K562 (cell line): ENCODE measurements around the gene PUDP. TPM values are rescaled to one million over a fixed set of nuclear protein-coding genes. Genes with fewer than 3 reads are reported as not detected.
A peak's percentile ranks its signal among the peaks of the same experiment; 100 is the strongest.

Experiments used
- ATAC-seq: fragments of 200-7000 bp; cut with Tn5 transposase; 3 replicates; pipeline ENCODE4 v1.9.1; 2020; ENCODE audit warnings: moderate library complexity
- BruUV-seq: library from RNA; stranded (reverse); fragments of 400-500 nt; replicated peaks from 2 replicates; lab custom pipeline; 2021; lab: Mats Ljungman, UMichigan
- CTCF ChIA-PET: fragments of 300-600 bp; formaldehyde crosslinking; extraction: SDS; loops from one replicate; lab custom pipeline; 2021; ENCODE audit warnings: low intra/inter-chr PET ratio; lab: Yijun Ruan, JAX
- POLR2A ChIA-PET: fragments of 300-600, 350-650 bp; sonication (Branson Sonifier 250); formaldehyde crosslinking; extraction: SDS; loops from one replicate; lab custom pipeline; 2021; ENCODE audit warnings: antibody characterized with exemption, inconsistent platforms; lab: Yijun Ruan, JAX
- DNase-seq, 4 experiments: peaks; one replicate each; pipeline versions ENCODE4 v3.0.0 to v3.0.0-alpha.2; 2011 to 2018; ENCODE audit warnings: low spot score in 3 of 4, mixed read lengths in 3 of 4; ENCODE audit errors: extremely low read depth in 1 of 4
- FAIRE-seq: peaks from 2 replicates; lab custom pipeline; 2011; peaks lifted over from hg19 to GRCh38; lab: Jason Lieb, UNC
- H2AFZ ChIP-seq: 2 replicates; pipeline ENCODE4 v1.6.0; 2011; ENCODE audit warnings: low read depth, low read length, control low read depth, inconsistent platforms
- H3K27ac ChIP-seq: fragments of 200-600 bp; 3 replicates; pipeline ENCODE4 v1.8.0; 2011; ENCODE audit warnings: low read depth, mild to moderate bottlenecking, control low read depth, inconsistent platforms, low read length, moderate library complexity, mixed read lengths; ENCODE audit errors: extremely low read depth
- H3K27me3 ChIP-seq, 2 experiments: fragments of 300-600 bp in 1 of 2; 2 replicates in 1 of 2; 3 replicates in 1 of 2; pipeline versions ENCODE4 v1.6.0 to v1.8.0; 2011; ENCODE audit warnings: inconsistent platforms in 2 of 2, low read length in 2 of 2, mild to moderate bottlenecking in 1 of 2, mixed read lengths in 1 of 2, moderate library complexity in 1 of 2; ENCODE audit not compliant: control insufficient read depth in 2 of 2, insufficient read depth in 2 of 2
- H3K36me3 ChIP-seq: fragments of 300-600 bp; 3 replicates; pipeline ENCODE4 v1.8.0; 2011; ENCODE audit warnings: mild to moderate bottlenecking, low read length, inconsistent platforms; ENCODE audit not compliant: control insufficient read depth, insufficient read depth
- H3K4me1 ChIP-seq, 2 experiments: fragments of 200-600 bp in 1 of 2; replicated peaks in 1 of 2; 2 replicates in 1 of 2; 3 replicates in 1 of 2; pipeline versions ENCODE4 v1.5.1 to v1.8.0; 2011; ENCODE audit warnings: inconsistent platforms in 2 of 2, low read length in 2 of 2, mild to moderate bottlenecking in 1 of 2, mixed read lengths in 1 of 2, moderate library complexity in 1 of 2; ENCODE audit not compliant: control insufficient read depth in 2 of 2, insufficient read depth in 2 of 2
- H3K4me2 ChIP-seq: 2 replicates; pipeline ENCODE4 v1.6.1; 2011; ENCODE audit warnings: low read length, control low read depth, inconsistent platforms, mixed read lengths; ENCODE audit not compliant: insufficient read depth
- H3K4me3 ChIP-seq: fragments of 200-600 bp; sonication (generic), shearing (Covaris generic); 2 replicates; pipeline ENCODE4 v1.5.1; 2016; ENCODE audit warnings: control low read depth, inconsistent platforms
- H3K79me2 ChIP-seq: fragments of 200-600 bp; 3 replicates; pipeline ENCODE4 v1.8.0; 2011; ENCODE audit warnings: low read length, inconsistent platforms; ENCODE audit not compliant: control insufficient read depth, insufficient read depth
- H3K9ac ChIP-seq, 2 experiments: 2 replicates each; pipeline versions ENCODE4 v1.6.0 to v1.6.1; 2011; ENCODE audit warnings: low read depth in 2 of 2, low read length in 2 of 2, control low read depth in 1 of 2, inconsistent platforms in 1 of 2, mild to moderate bottlenecking in 1 of 2, mixed read lengths in 1 of 2; ENCODE audit not compliant: insufficient read depth in 1 of 2
- H3K9me1 ChIP-seq: one replicate; pipeline ENCODE4 v1.6.0; 2011; ENCODE audit warnings: inconsistent platforms, mild to moderate bottlenecking, low read length, moderate library complexity; ENCODE audit not compliant: control insufficient read depth, insufficient read depth
- H3K9me3 ChIP-seq: replicated peaks from 2 replicates; pipeline ENCODE4 v1.5.1; 2011; ENCODE audit warnings: low read depth, low read length, inconsistent platforms; ENCODE audit not compliant: control insufficient read depth, insufficient read depth
- H4K20me1 ChIP-seq: replicated peaks from 2 replicates; pipeline ENCODE4 v1.6.1; 2011; ENCODE audit warnings: low read length, inconsistent platforms, mixed read lengths; ENCODE audit not compliant: control insufficient read depth, insufficient read depth
- LCOR ChIP-seq: sonication (generic); formaldehyde crosslinking; IDR thresholded peaks from 2 replicates; pipeline ENCODE4 v1.8.0; 2022; ENCODE audit warnings: mild to moderate bottlenecking, missing genetic modification reagents
- MAX ChIP-seq: sonication (generic); formaldehyde crosslinking; IDR thresholded peaks from 2 replicates; pipeline ENCODE4 v1.9.0; 2022; ENCODE audit warnings: mild to moderate bottlenecking, missing genetic modification reagents
- TFAP4 ChIP-seq: sonication (generic); formaldehyde crosslinking; IDR thresholded peaks from 2 replicates; pipeline ENCODE4 v1.8.0; 2022; ENCODE audit warnings: missing genetic modification reagents, mild to moderate bottlenecking, moderate library complexity, borderline replicate concordance
- TSC22D4 ChIP-seq: fragments of 450-650 bp; IDR thresholded peaks from 2 replicates; pipeline ENCODE4 v1.6.1; 2016; ENCODE audit warnings: missing genetic modification characterization, missing biosample characterization, control low read depth
- ZSCAN32 ChIP-seq: fragments of 450-650 bp; formaldehyde crosslinking; IDR thresholded peaks from 2 replicates; pipeline ENCODE4 v1.4.0; 2020; ENCODE audit warnings: mild to moderate bottlenecking, moderate library complexity
- WGBS: fragments of 100-300 bp; shearing (Covaris generic); methylation state at CpG from one replicate; pipeline ENCODE4 v1.1.6; 2016; ENCODE audit warnings: low coverage, mixed read lengths; ENCODE audit not compliant: insufficient coverage; ENCODE audit errors: missing lambda C conversion rate; 5-methylcytosine and 5-hydroxymethylcytosine counted together
- in situ Hi-C: fragments of 300-500 bp; cut with MboI; formaldehyde crosslinking; loops from 4 replicates; pipeline ENCODE4 v1.15.0; 2018; ENCODE audit warnings: inconsistent platforms, mixed read lengths
- intact Hi-C: fragments of 100-400 bp; cut with micrococcal nuclease; formaldehyde crosslinking; loops from 2 replicates; pipeline ENCODE4 v1.14.2; 2022
- polyA plus RNA-seq, 8 experiments: library from polyadenylated mRNA; depleted of rRNA in 4 of 8; stranded (reverse) in 5 of 8; unstranded in 3 of 8; fragments of >200 nt; fragmentation: Nextera tagmentation in 2 of 8; fragmentation: Illumina TruSeq in 1 of 8; extraction: Ambion mirVana in 2 of 8; extraction: Trizol in 1 of 8; gene quantifications; 2 replicates each; pipeline versions ENCODE4 v1.2.1 to v1.2.3, GENCODE V29; 2011 to 2014; ENCODE audit warnings: inconsistent platforms in 1 of 8, missing spikeins in 1 of 8
- total RNA-seq, 7 experiments: library from RNA; depleted of rRNA in 6 of 7; stranded (reverse); fragments of >200 nt in 6 of 7; fragmentation: Illumina TruSeq in 2 of 7; extraction: Trizol in 2 of 7; gene quantifications; 2 replicates each; pipeline versions ENCODE4 v1.2.1 to v1.2.3, GENCODE V29; 2011 to 2021; ENCODE audit warnings: low replicate concordance in 1 of 7

Gene PUDP
- total and polyA plus RNA-seq, 9 of the 15 experiments (the other 6 are each of a cell fraction or from before 2014, with no cell fraction given): 13.6 to 63.0 (median 29.2) TPM

GRCh38 chrX:7083468-7084396, 64.2 kb downstream of the PUDP start:
- 85% methylated on average over 15 of the region's 21 CpGs for WGBS
- ATAC-seq (no peak), DNase-seq (peak in 1 of 4 experiments; percentile 5), FAIRE-seq (no peak)
- H3K9ac ChIP-seq: no peak overlapping the region
- BruUV-seq: no TSS peak
- no peak overlapping the region for H3K27ac ChIP-seq
- no peak overlapping the region for H2AFZ ChIP-seq
- H3K9me1 ChIP-seq: no peaks in the 10 kb centered on the region
- H4K20me1 ChIP-seq: no peaks in the 10 kb centered on the region
- no peaks in the 10 kb centered on the region for H3K27me3 ChIP-seq
- no peak overlapping the region for H3K4me2 ChIP-seq
- no peaks in the 10 kb centered on the region; the same call in 2 of the 3 replicates for H3K79me2 ChIP-seq
- intact Hi-C loops: no loop called here
- H3K4me1 ChIP-seq: no peaks in the 10 kb centered on the region; a peak in 1 of 5 replicates
- peaks cover 6% of the 10 kb centered on the region; the same call in 1 of the 3 replicates for H3K36me3 ChIP-seq
- POLR2A ChIA-PET: no interaction called here
- CTCF ChIA-PET: no interaction called here
- no peak overlapping the region for H3K4me3 ChIP-seq
- TF ChIP-seq MAX (no peak), LCOR (CRISPR knock-in tag) (no peak), TSC22D4 (no peak), ZSCAN32 (CRISPR knock-in tag) (0 out of 2 replicates have a peak, but pooled peaks have one; percentile 29), TFAP4 (CRISPR knock-in tag) (peak; percentile 53)
- in situ Hi-C loops: no loop called here
- no peaks in the 10 kb centered on the region for H3K9me3 ChIP-seq
